Measurements from ENCODE around the gene DDX10. TPM values are rescaled to one million over a fixed set of nuclear protein-coding genes. Genes with fewer than 3 reads are reported as not detected.

Gene DDX10
- total RNA-seq, 1 experiment from 2014 or later = 78.3 TPM

DNA sequence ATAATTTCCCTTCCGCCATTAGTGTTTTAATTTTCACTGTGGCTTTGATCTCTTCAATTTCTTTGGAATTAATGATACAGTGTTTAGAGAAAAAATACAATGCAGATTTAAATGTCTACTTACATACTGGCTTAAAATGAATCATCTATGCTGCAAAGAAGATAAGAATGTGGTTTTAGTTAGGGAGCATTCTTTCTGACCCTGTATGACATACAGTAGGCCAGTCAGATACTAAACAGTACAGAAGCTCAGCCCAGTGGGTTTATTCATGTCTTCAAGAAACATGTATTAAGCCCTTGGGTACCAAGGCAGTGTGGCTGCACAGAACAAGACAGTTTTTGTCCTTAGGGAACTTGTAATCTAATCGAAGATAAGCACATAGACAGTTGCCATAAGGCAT is 268.8 kb downstream of the DDX10 start:
- no TSS peak for BruUV-seq (replicated peaks)
- H3K27ac Mint-ChIP-seq (ENCODE audit: unreplicated experiment) = no peak overlapping the region
- TF ChIP-seq, protein P1, sequence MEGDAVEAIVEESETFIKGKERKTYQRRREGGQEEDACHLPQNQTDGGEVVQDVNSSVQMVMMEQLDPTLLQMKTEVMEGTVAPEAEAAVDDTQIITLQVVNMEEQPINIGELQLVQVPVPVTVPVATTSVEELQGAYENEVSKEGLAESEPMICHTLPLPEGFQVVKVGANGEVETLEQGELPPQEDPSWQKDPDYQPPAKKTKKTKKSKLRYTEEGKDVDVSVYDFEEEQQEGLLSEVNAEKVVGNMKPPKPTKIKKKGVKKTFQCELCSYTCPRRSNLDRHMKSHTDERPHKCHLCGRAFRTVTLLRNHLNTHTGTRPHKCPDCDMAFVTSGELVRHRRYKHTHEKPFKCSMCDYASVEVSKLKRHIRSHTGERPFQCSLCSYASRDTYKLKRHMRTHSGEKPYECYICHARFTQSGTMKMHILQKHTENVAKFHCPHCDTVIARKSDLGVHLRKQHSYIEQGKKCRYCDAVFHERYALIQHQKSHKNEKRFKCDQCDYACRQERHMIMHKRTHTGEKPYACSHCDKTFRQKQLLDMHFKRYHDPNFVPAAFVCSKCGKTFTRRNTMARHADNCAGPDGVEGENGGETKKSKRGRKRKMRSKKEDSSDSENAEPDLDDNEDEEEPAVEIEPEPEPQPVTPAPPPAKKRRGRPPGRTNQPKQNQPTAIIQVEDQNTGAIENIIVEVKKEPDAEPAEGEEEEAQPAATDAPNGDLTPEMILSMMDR (IDR thresholded peaks at IDR 0.05; ENCODE audit: insufficient read depth in 1 of 2, low read depth in 1 of 2, low read length in 1 of 2, severe bottlenecking in 1 of 2, unreplicated experiment in 1 of 2) = no peak

GRCh38 chr11:108934289-108934688 is 269.4 kb downstream of the DDX10 start:
- BruUV-seq (replicated peaks) = no TSS peak
- Histone ChIP-seq H3K9me3 (no peaks in the 10 kb centered on the region), H3K4me1 (peaks cover 11% of the 10 kb centered on the region), H3K36me3 (ENCODE audit: control insufficient read depth, insufficient read depth, low read length) (no peaks in the 10 kb centered on the region), H3K27me3 (replicated peaks; ENCODE audit: control insufficient read depth, insufficient read depth, low read length) (no peaks in the 10 kb centered on the region), H3K4me3 (ENCODE audit: low read depth, low read length) (no peak overlapping the region)
- CTCF ChIA-PET = no interaction called here
- DNase-seq = no peak
- TF ChIP-seq, protein P1 (IDR thresholded peaks at IDR 0.05; ENCODE audit: insufficient read depth in 1 of 2, low read depth in 1 of 2, low read length in 1 of 2, severe bottlenecking in 1 of 2, unreplicated experiment in 1 of 2) = no peak
- Mint-ChIP-seq H3K36me3 (ENCODE audit: insufficient read depth, unreplicated experiment) (peaks cover 13% of the 10 kb centered on the region), H3K27me3 (ENCODE audit: insufficient read depth, unreplicated experiment) (no peaks in the 10 kb centered on the region), H3K4me1 (ENCODE audit: low read depth, unreplicated experiment) (peaks cover 6% of the 10 kb centered on the region), H3K27ac (ENCODE audit: unreplicated experiment) (no peak overlapping the region), H3K9me3 (ENCODE audit: unreplicated experiment) (no peaks in the 10 kb centered on the region), H3K4me3 (ENCODE audit: unreplicated experiment) (no peak overlapping the region)
- intact Hi-C loops (cut with micrococcal nuclease; ENCODE audit: unreplicated experiment) = no loop called here
- POLR2A ChIA-PET = no interaction called here

More for the DNA sequence above, 268.8 kb downstream of the DDX10 start:
- Mint-ChIP-seq H3K4me3 (ENCODE audit: unreplicated experiment) (no peak overlapping the region), H3K4me1 (ENCODE audit: low read depth, unreplicated experiment) (peaks cover 12% of the 10 kb centered on the region), H3K36me3 (ENCODE audit: insufficient read depth, unreplicated experiment) (peaks cover 13% of the 10 kb centered on the region), H3K27me3 (ENCODE audit: insufficient read depth, unreplicated experiment) (no peaks in the 10 kb centered on the region), H3K9me3 (ENCODE audit: unreplicated experiment) (no peaks in the 10 kb centered on the region)
- Histone ChIP-seq H3K9me3 (no peaks in the 10 kb centered on the region), H3K27me3 (replicated peaks; ENCODE audit: control insufficient read depth, insufficient read depth, low read length) (no peaks in the 10 kb centered on the region), H3K4me3 (ENCODE audit: low read depth, low read length) (no peak overlapping the region), H3K36me3 (ENCODE audit: control insufficient read depth, insufficient read depth, low read length) (no peaks in the 10 kb centered on the region), H3K4me1 (peaks cover 11% of the 10 kb centered on the region)
- CTCF ChIA-PET = no interaction called here
- POLR2A ChIA-PET = no interaction called here
- DNase-seq = no peak
- intact Hi-C loops (cut with micrococcal nuclease; ENCODE audit: unreplicated experiment) = no loop called here

GRCh38 chr11:108934696-108935095 is 269.8 kb downstream of the DDX10 start:
- POLR2A ChIA-PET = no interaction called here
- TF ChIP-seq, protein P1 (IDR thresholded peaks at IDR 0.05; ENCODE audit: insufficient read depth in 1 of 2, low read depth in 1 of 2, low read length in 1 of 2, severe bottlenecking in 1 of 2, unreplicated experiment in 1 of 2) = no peak
- Mint-ChIP-seq H3K27ac (ENCODE audit: unreplicated experiment) (no peak overlapping the region), H3K9me3 (ENCODE audit: unreplicated experiment) (no peaks in the 10 kb centered on the region), H3K36me3 (ENCODE audit: insufficient read depth, unreplicated experiment) (peaks cover 13% of the 10 kb centered on the region), H3K4me1 (ENCODE audit: low read depth, unreplicated experiment) (peaks cover 6% of the 10 kb centered on the region), H3K4me3 (ENCODE audit: unreplicated experiment) (no peak overlapping the region), H3K27me3 (ENCODE audit: insufficient read depth, unreplicated experiment) (no peaks in the 10 kb centered on the region)
- no peaks in the 10 kb centered on the region for H3K27me3 ChIP-seq (replicated peaks; ENCODE audit: control insufficient read depth, insufficient read depth, low read length)
- DNase-seq = no peak
- CTCF ChIA-PET = no interaction called here
- peaks cover 11% of the 10 kb centered on the region for H3K4me1 ChIP-seq
- BruUV-seq (replicated peaks) = no TSS peak
- H3K4me3 ChIP-seq (ENCODE audit: low read depth, low read length) = no peak overlapping the region
- intact Hi-C loops (cut with micrococcal nuclease; ENCODE audit: unreplicated experiment) = no loop called here
- H3K9me3 ChIP-seq = no peaks in the 10 kb centered on the region
- no peaks in the 10 kb centered on the region for H3K36me3 ChIP-seq (ENCODE audit: control insufficient read depth, insufficient read depth, low read length)

Data from Caco-2 (cell line).